K562 (cell line): ENCODE data around the gene KCTD16. TPM values are rescaled to one million over a fixed set of nuclear protein-coding genes. Genes with fewer than 3 reads are reported as not detected.

Experiments used
- RAD21 ChIP-seq, 2 experiments: fragments of 250-450 bp in 1 of 2; fragments of 450-650 bp in 1 of 2; sonication (Bioruptor Pico) in 1 of 2; formaldehyde crosslinking in 1 of 2; IDR thresholded peaks in 1 of 2; conservative IDR thresholded peaks in 1 of 2; 2 replicates each; pipeline versions ENCODE4 v1.4.0 to v1.8.0; 2020 to 2022; ENCODE audit warnings: mild to moderate bottlenecking in 2 of 2, moderate library complexity in 1 of 2
- ZNF707 ChIP-seq: fragments of 250-450 bp; sonication (Bioruptor Pico); conservative IDR thresholded peaks from 2 replicates; pipeline ENCODE4 v1.8.0; 2022; ENCODE audit warnings: inconsistent platforms, mild to moderate bottlenecking, moderate library complexity
- polyA plus RNA-seq, 8 experiments: library from polyadenylated mRNA; depleted of rRNA in 4 of 8; stranded (reverse) in 5 of 8; unstranded in 3 of 8; fragments of >200 nt; fragmentation: Nextera tagmentation in 2 of 8; fragmentation: Illumina TruSeq in 1 of 8; extraction: Ambion mirVana in 2 of 8; extraction: Trizol in 1 of 8; gene quantifications; 2 replicates each; pipeline versions ENCODE4 v1.2.1 to v1.2.3, GENCODE V29; 2011 to 2014; ENCODE audit warnings: inconsistent platforms in 1 of 8, missing spikeins in 1 of 8
- total RNA-seq, 7 experiments: library from RNA; depleted of rRNA in 6 of 7; stranded (reverse); fragments of >200 nt in 6 of 7; fragmentation: Illumina TruSeq in 2 of 7; extraction: Trizol in 2 of 7; gene quantifications; 2 replicates each; pipeline versions ENCODE4 v1.2.1 to v1.2.3, GENCODE V29; 2011 to 2021; ENCODE audit warnings: low replicate concordance in 1 of 7
- TF ChIP-seq, protein P1 (sequence below), 2 experiments: fragments of 450-650 bp; formaldehyde crosslinking in 1 of 2; IDR thresholded peaks; 2 replicates each; pipeline versions ENCODE4 v1.4.0 to v1.6.1; 2014 to 2020; ENCODE audit warnings: mild to moderate bottlenecking in 2 of 2, borderline replicate concordance in 1 of 2, low read depth in 1 of 2
- TF ChIP-seq, protein P2 (sequence below), 3 experiments: IDR thresholded peaks in 2 of 3; conservative IDR thresholded peaks in 1 of 3; 2 replicates each; pipeline ENCODE4 v1.5.1; 2011 to 2012; ENCODE audit warnings: low read length in 3 of 3, mild to moderate bottlenecking in 3 of 3, control low read depth in 2 of 3, improper control_type of control experiment in 1 of 3, inconsistent platforms in 1 of 3, low read depth in 1 of 3, mixed read lengths in 1 of 3, moderate library complexity in 1 of 3; ENCODE audit not compliant: insufficient read depth in 2 of 3

The KCTD16 gene
- total and polyA plus RNA-seq, 9 of the 15 experiments (the other 6 are each of a cell fraction or from before 2014, with no cell fraction given): 0.04 TPM; not detected in 8

- TF ChIP-seq, protein P1, sequence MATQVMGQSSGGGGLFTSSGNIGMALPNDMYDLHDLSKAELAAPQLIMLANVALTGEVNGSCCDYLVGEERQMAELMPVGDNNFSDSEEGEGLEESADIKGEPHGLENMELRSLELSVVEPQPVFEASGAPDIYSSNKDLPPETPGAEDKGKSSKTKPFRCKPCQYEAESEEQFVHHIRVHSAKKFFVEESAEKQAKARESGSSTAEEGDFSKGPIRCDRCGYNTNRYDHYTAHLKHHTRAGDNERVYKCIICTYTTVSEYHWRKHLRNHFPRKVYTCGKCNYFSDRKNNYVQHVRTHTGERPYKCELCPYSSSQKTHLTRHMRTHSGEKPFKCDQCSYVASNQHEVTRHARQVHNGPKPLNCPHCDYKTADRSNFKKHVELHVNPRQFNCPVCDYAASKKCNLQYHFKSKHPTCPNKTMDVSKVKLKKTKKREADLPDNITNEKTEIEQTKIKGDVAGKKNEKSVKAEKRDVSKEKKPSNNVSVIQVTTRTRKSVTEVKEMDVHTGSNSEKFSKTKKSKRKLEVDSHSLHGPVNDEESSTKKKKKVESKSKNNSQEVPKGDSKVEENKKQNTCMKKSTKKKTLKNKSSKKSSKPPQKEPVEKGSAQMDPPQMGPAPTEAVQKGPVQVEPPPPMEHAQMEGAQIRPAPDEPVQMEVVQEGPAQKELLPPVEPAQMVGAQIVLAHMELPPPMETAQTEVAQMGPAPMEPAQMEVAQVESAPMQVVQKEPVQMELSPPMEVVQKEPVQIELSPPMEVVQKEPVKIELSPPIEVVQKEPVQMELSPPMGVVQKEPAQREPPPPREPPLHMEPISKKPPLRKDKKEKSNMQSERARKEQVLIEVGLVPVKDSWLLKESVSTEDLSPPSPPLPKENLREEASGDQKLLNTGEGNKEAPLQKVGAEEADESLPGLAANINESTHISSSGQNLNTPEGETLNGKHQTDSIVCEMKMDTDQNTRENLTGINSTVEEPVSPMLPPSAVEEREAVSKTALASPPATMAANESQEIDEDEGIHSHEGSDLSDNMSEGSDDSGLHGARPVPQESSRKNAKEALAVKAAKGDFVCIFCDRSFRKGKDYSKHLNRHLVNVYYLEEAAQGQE (IDR thresholded peaks at IDR 0.05; ENCODE audit: borderline replicate concordance): peak; percentile 73
- TF ChIP-seq, protein P1 (CRISPR knock-in tag; IDR thresholded peaks at IDR 0.05; ENCODE audit: low read depth): no peak
- TF ChIP-seq RAD21 (CRISPR knock-in tag; conservative IDR thresholded peaks at IDR 0.05 in 1 of 2, IDR thresholded peaks at IDR 0.05 in 1 of 2) (peak; percentile 80 to 87), ZNF707 (CRISPR knock-in tag) (no peak)
- TF ChIP-seq, protein P2, sequence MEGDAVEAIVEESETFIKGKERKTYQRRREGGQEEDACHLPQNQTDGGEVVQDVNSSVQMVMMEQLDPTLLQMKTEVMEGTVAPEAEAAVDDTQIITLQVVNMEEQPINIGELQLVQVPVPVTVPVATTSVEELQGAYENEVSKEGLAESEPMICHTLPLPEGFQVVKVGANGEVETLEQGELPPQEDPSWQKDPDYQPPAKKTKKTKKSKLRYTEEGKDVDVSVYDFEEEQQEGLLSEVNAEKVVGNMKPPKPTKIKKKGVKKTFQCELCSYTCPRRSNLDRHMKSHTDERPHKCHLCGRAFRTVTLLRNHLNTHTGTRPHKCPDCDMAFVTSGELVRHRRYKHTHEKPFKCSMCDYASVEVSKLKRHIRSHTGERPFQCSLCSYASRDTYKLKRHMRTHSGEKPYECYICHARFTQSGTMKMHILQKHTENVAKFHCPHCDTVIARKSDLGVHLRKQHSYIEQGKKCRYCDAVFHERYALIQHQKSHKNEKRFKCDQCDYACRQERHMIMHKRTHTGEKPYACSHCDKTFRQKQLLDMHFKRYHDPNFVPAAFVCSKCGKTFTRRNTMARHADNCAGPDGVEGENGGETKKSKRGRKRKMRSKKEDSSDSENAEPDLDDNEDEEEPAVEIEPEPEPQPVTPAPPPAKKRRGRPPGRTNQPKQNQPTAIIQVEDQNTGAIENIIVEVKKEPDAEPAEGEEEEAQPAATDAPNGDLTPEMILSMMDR (IDR thresholded peaks at IDR 0.05 in 2 of 3, conservative IDR thresholded peaks at IDR 0.05 in 1 of 3; ENCODE audit: insufficient read depth in 2 of 3, low read depth in 1 of 3, low read length in 3 of 3): peak; percentile 59 to 82 (median 77)
Observed at GRCh38 chr5:144203750-144204596, 33.3 kb downstream of the KCTD16 start (continued).
